DMS53 treated with DMSO at 0.1 percent for 48 hours (cell line): ENCODE measurements around the gene ZNF385B.

Experiments used
- DNase-seq: peaks from one replicate; lab custom pipeline; 2025; ENCODE audit not compliant: unreplicated experiment; lab: John Stamatoyannopoulos, UW

Gene ZNF385B

GRCh38 chr2:179686069-179686468, 175.3 kb downstream of the ZNF385B start:
- DNase-seq, result no peak

DNA sequence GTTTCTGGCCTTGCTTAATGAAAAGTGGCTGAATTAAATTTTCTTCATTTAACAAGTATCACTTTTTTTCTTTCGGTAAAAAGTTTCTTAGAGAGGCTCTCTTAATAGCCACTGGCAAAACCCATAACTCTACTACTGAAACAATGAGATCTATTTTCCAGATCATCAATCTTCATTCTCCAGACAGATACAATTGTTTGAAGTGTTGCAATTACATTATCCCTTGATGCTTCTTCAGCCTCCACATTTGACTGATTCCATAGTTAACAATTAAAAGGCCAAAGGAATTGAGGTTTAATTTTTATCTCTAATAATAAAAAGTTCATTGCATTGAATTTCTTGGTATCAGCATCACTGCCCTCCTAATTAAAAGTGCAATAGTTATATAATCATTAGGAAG, 176.3 kb downstream of the ZNF385B start:
- no peak for DNase-seq

DNA sequence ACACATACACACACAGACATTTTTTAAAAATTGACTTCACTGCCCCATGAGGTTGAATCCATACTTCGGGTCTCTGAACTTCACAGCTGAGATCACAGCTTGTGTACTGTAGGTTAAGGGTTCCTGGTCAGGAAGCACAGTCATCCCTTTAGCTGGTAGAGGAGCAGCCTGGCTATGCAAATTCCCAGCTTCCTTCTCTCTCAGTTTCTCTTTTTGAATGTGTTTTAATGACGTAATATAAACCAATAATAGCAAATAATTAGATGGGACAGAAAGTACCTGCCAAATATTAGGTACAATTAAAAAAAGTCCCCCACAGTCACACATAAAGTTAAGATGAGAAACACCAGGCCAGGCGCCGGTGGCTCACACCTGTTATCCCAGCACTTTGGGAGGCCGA, 178.7 kb downstream of the ZNF385B start:
- no peak for DNase-seq

- DNase-seq, result no peak
Observed at GRCh38 chr2:179677746-179678505, 183.5 kb downstream of the ZNF385B start.

- DNase-seq, result no peak
Observed at GRCh38 chr2:179677077-179677688, 184.2 kb downstream of the ZNF385B start.

DNA sequence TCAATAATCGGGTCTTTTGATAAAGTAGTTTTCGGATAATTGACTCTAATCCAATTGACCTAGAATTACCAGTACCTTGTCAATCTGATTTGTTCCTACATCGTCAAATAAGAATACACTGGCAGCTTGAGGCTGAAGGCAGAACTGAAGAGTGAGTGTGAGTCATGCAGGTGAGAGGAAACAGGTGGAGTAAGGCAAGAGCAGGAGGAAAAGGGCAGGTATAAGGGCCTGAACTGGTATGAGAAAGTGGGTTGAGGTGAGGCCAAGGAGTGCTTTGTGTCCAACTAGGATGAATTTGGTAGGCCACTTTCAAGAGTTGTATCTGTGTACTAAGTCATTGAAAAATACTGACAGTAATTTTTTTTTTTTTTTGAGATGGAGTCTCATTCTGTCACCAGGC, 186.0 kb downstream of the ZNF385B start:
- DNase-seq, result peak; percentile 80

DNA sequence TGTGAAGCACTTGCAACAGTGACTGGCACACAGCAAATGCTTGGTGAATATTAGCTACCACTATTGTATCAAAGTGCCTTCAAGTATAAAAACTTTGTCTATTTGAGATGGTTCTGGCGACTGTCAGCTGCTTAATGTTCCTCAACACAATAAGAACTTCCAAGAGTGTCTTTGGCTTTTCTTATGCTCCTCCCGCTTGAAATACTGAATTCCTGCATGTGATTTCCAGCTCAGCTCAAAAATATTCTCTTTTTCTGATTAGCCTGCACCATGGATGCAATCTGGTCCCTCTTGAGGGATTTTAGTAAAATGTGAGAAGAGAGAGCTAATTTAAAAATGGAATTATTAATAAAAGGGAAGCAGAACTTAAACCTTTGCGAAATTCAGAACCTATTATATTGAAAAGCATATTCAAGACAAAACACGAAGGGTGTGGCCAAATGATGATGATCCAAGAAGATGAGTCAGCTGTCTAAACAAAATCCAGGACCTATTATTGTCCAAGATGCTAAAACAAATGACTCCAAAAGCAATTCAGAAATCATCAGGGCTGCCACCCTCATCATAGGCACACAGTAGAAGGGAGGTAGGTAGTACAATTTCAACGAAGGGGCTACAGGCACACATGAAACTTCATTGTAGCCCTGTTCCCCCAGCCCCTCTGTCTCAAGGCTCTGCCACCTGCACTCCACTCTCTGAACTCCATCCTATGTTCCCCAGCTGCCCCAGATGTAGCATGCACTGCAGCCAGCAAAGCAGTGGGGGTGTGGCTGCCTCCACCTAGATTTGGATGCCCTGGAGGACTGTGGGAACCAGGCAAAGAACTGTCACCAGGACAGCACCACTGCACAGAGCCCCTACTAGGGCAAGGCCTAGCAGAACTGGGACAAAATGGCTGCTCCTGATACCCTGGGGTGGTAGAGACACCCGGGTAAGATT, 190.1 kb downstream of the ZNF385B start:
- DNase-seq, result no peak

DNA sequence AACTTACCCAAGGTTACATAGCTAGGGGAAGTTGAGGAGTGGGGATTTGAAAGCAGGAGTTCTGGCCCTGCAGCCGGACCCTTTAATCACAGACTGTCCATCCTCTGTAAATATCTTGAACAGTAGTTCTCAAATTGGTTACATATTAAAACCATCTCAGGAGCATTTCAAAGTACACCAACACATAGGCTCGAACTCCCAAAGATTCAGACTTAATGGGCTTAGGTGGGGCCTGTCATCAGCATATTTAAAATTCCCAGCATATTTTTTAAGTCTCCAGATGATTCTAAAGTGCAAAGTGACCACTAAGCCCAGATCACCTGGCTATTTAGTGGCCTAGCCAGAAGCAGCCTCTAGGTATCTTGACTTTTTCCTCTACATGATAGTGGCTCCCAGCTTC, 192.2 kb downstream of the ZNF385B start:
- DNase-seq, result no peak

GRCh38 chr2:179664972-179665812, 196.2 kb downstream of the ZNF385B start:
- DNase-seq, result no peak

DNA sequence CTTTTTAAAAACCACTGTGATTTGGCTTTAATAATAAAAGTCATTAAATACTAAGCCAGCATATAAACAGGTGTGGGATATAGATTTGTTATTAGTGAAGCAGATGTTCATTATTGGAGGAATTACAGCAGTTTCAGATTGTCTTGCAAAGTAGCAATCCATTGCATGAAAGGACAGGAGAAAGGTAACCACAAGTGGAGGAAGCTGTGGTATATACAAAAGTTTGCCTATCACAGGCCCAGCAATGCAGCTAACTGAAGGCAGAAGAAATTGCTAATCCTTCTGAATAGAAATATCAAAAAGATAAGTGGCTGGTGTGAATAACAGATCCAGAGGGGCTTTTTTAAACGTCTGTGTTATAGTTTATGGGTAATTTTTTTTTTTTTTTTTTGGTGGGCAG, 199.4 kb downstream of the ZNF385B start:
- DNase-seq, result no peak

- no peak for DNase-seq
Observed at GRCh38 chr2:179657068-179657595, 204.3 kb downstream of the ZNF385B start.

GRCh38 chr2:179655627-179656026, 205.8 kb downstream of the ZNF385B start:
- no peak for DNase-seq

DNA sequence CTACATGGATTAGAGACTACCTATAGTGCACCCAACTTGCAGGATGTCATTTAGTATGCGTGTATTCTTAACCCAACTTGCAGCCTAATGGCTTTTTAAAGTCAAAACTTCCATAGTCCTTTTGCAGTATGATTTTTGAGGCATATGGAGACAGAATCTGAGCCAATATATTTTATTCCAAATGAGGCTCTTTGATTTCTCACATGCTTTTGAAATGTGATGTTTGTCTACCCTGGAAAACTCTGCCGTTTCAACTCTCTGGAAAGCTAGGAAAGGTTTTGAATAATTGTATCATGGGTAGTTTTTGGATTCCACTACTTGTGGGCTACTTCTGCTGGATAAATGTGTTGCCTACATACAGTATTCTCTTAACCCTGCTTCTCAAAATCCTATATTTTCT, 206.6 kb downstream of the ZNF385B start:
- DNase-seq, result no peak

DNA sequence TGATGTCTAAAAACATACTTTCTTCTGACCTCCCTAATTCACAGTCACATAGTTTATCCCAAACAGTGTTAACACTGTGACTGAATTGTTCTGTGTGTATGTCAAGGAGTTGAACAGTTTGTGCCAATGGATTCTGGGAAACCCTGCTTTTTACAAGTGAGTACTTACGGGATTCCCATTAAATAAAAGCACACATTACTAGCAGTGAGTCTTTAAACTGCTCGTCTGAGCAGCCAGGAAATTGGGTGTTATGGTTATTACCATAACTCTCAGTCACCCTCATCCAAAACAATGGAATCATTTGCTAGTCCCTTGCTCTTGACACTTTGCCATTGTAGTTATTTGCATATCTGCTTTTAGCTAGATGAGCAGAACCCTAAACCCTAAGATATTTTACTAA, 209.1 kb downstream of the ZNF385B start:
- no peak for DNase-seq

DNA sequence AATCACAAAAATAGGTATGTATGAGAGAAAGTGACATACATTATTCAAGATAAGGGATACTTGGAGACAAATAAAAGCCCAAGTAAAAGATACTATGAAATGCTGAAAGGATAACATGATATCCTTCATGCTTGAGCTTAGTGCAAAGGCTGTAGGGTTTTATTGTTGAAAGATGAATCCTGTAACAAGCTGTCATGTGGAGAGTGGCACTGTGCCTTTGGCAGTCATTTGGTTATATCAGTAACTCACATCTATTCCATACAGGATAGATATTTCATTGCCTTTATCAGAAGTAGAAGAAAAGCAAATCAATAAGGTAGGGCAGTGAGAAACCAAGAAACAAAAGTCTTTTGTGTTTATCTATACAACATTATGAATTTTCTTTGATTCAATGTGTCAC, 211.0 kb downstream of the ZNF385B start:
- no peak for DNase-seq

DNA sequence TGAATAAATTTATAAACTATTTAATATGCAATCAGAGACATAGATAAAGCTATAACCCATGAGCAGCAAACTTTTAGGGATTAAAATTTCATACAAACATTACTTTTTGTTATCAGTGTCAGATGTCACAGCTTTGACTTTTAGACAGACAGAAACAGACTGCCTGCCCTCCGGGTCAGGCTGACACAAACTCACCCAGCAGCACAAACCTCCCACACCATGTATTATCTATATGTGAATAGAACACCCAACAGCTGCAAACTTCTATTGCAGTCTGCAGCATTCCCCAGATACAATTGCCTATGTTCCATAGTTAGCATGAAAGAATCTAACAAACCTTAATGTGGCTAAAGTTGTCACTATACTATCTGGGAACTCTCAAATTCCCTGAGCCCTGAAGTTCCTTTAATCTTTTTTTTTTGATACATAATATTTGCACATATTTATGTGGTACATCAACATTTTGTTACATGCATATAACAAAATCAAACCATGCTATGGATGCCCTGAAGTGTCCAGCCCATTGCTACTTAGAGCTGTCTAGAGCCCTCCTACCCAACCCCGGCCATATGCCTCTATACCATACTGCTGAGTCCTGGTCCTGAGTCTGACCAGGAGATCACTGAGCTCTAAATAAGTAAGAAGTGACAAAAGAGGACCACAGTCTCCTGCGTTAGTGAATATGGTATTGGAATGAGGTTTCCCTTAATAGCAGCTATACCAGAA, 214.4 kb downstream of the ZNF385B start:
- no peak for DNase-seq

- DNase-seq, result no peak
Observed at GRCh38 chr2:179646173-179646769, 215.1 kb downstream of the ZNF385B start.

- DNase-seq, result no peak
Observed at GRCh38 chr2:179645047-179645446, 216.4 kb downstream of the ZNF385B start.

DNA sequence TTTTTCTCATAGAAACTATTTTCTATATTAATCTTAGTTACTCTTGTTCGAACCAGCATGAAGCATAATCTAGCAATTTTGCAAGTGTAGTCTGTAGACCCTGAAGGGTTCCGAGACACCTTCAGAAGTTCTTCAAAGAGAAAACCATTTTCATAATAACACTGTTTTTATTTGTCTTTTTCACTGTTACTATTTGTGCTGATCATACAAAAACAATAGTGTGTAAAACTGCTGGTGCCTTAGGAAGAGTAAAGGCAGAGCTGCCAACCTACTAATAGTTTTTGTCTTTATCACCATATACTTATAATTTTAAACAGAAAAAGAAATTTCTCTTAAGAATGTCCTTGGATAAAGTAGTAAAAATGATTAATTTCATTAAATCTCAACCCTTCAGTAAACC, 218.9 kb downstream of the ZNF385B start:
- DNase-seq, result no peak

GRCh38 chr2:179636995-179637394, 224.4 kb downstream of the ZNF385B start:
- DNase-seq, result no peak
